Adrenal gland (tissue), 12 donors: Measurements from ENCODE around the gene IMPA2. TPM values are rescaled to one million over a fixed set of nuclear protein-coding genes. Genes with fewer than 3 reads are reported as not detected.

Source experiments
- DNase-seq, 7 donors: peaks; one replicate each; pipeline ENCODE4 v3.0.0-alpha.2; 2019 to 2020
- H3K27ac ChIP-seq, 5 donors: fragments of 200-600 bp; sonication (generic) in 4 of 5; 1 replicate in 3 of 5; 2 replicates in 2 of 5; pipeline versions ENCODE4 v1.5.1 to v1.8.0; 2016 to 2020; ENCODE audit warnings: mild to moderate bottlenecking in 1 of 5
- H3K27me3 ChIP-seq: fragments of 200-600 bp; 2 replicates; pipeline ENCODE4 v1.8.0; 2021
- H3K36me3 ChIP-seq, 2 donors: fragments of 200-600 bp; replicated peaks in 1 of 2; 1 replicate in 1 of 2; 2 replicates in 1 of 2; pipeline versions ENCODE4 v1.5.1 to v1.8.0; 2018 to 2022
- H3K4me1 ChIP-seq, 2 donors: fragments of 200-600 bp; replicated peaks in 1 of 2; 1 replicate in 1 of 2; 2 replicates in 1 of 2; pipeline versions ENCODE4 v1.5.1 to v1.8.0; 2018 to 2021
- H3K4me3 ChIP-seq, 4 donors: fragments of 200-600 bp; sonication (generic) in 3 of 4; one replicate each; pipeline ENCODE4 v1.5.1; 2016 to 2018
- H3K9me3 ChIP-seq, 3 donors: fragments of 200-600 bp; sonication (generic) in 1 of 3; replicated peaks in 1 of 3; 1 replicate in 2 of 3; 2 replicates in 1 of 3; pipeline versions ENCODE4 v1.5.1 to v1.8.0; 2016 to 2021
- POLR2A ChIP-seq, 2 donors: fragments of 450-650 bp; IDR thresholded peaks; one replicate each; pipeline ENCODE4 v1.6.1; 2017; ENCODE audit warnings: antibody characterized with exemption in 2 of 2, mild to moderate bottlenecking in 2 of 2, moderate library complexity in 1 of 2
- WGBS, 4 donors: extraction: QIAGEN DNeasy Blood & Tissue Kit in 2 of 4; methylation state at CpG; one replicate each; pipeline versions ENCODE4 v1.1.5 to v1.1.7; 2013 to 2017; 5-methylcytosine and 5-hydroxymethylcytosine counted together
- intact Hi-C, 2 donors: fragments of 100-400 bp; cut with DNase I; formaldehyde crosslinking; loops; one replicate each; pipeline versions ENCODE4 v1.14.1 to v1.15.0; 2022 to 2023
- polyA plus RNA-seq, 3 donors: library from polyadenylated mRNA; stranded (reverse); fragments of 200-250 nt in 2 of 3; fragments of 350-450 nt in 1 of 3; fragmentation: Illumina TruSeq in 1 of 3; extraction: RNeasy Lipid Tissue Mini Kit (QIAGEN cat#74804) in 1 of 3; gene quantifications; one replicate each; pipeline ENCODE4 v1.2.3, GENCODE V29; 2013 to 2014
- total RNA-seq, 9 donors: library from RNA; depleted of rRNA in 4 of 9; stranded (reverse); fragments of >200 nt in 4 of 9; fragments of 120-200 nt in 1 of 9; fragmentation: NEBNext Ultra II Directional in 1 of 9; extraction: Animal tissue kit (Norgen Biotek cat#: 25700) in 1 of 9; gene quantifications; one replicate each; pipeline versions ENCODE4 v1.1.0 to v1.2.4, GENCODE V29; 2013 to 2023
- TF ChIP-seq, protein P1 (sequence below), 6 experiments: fragments of 450-650 bp in 4 of 6; fragments of 200-600 bp in 2 of 6; sonication (generic) in 1 of 6; IDR thresholded peaks; 1 replicate in 5 of 6; 2 replicates in 1 of 6; pipeline versions ENCODE4 v1.5.1 to v1.8.0; 2016 to 2021; ENCODE audit warnings: antibody characterized with exemption in 6 of 6, mild to moderate bottlenecking in 2 of 6, moderate library complexity in 1 of 6
- donor health status: healthy with polysubstance abuse.
- donor health status: Bipolar disorder and iron deficiency.
- donor health status: DM: yes; HTN: yes; CAD: no.
- donor health status: DM: no; HTN: no; CAD: no.
- donor health status: DM: no; HTN: no; CAD: no.
- donor health status: DM: yes; HTN: yes; CAD: no.

The IMPA2 gene
- total and polyA plus RNA-seq, 12 donors = 7.9 to 41.3 (median 20.4) TPM

DNA sequence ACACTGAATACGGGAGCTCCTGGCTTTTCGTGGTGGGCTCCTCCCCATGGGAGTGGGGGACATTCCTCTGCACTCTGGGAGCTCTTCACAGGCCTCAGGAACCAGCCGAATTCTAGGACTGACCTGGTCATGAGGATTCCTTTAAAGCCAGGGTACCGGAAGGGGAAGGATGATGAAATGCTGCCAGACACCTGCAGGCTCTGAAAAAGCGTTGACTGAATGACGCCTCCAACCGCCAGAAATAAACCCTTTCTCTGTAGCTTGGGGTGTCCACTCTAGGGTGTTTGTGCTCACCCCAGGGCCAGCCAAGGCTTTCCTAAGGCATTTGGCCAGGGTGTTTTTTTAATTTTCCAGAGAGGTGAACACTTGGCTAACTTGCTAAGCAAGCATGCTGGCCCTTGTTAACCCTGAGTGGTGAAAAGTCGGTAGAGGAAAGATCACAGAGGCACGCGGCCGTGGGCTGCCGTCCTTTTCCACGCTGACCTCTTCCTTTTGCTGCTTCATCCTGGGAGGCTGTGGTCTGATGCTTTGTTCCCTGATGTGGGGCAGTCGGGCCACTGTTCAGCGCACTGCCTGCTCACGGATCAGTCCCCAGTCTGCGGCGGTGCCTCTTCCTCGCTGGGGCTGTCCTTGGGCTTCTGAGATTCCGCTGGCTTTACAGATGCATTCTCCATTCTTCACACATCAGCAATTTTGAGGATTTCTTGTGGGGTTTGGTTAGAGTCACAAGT lies 32.0 kb downstream of the IMPA2 start:
- Histone ChIP-seq H3K4me1 (peaks cover 7% of the 10 kb centered on the region in 2 donors), H3K27ac (peak overlapping the region in 1 of 5 donors; percentile 4), H3K9me3 (no peaks in the 10 kb centered on the region), H3K36me3 (peaks cover 0 to 4% of the 10 kb centered on the region in 2 donors), H3K4me3 (no peak overlapping the region), H3K27me3 (no peaks in the 10 kb centered on the region)
- intact Hi-C loops = no loop called here
- WGBS, 4 donors = 91 to 94% (median 92%) methylated on average over 15 to 20 of the region's 20 CpGs
- TF ChIP-seq, protein P1, sequence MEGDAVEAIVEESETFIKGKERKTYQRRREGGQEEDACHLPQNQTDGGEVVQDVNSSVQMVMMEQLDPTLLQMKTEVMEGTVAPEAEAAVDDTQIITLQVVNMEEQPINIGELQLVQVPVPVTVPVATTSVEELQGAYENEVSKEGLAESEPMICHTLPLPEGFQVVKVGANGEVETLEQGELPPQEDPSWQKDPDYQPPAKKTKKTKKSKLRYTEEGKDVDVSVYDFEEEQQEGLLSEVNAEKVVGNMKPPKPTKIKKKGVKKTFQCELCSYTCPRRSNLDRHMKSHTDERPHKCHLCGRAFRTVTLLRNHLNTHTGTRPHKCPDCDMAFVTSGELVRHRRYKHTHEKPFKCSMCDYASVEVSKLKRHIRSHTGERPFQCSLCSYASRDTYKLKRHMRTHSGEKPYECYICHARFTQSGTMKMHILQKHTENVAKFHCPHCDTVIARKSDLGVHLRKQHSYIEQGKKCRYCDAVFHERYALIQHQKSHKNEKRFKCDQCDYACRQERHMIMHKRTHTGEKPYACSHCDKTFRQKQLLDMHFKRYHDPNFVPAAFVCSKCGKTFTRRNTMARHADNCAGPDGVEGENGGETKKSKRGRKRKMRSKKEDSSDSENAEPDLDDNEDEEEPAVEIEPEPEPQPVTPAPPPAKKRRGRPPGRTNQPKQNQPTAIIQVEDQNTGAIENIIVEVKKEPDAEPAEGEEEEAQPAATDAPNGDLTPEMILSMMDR (IDR thresholded peaks at IDR 0.05) = no peak
- no peak for TF ChIP-seq POLR2A (IDR thresholded peaks at IDR 0.05)
- no peak for DNase-seq

DNA sequence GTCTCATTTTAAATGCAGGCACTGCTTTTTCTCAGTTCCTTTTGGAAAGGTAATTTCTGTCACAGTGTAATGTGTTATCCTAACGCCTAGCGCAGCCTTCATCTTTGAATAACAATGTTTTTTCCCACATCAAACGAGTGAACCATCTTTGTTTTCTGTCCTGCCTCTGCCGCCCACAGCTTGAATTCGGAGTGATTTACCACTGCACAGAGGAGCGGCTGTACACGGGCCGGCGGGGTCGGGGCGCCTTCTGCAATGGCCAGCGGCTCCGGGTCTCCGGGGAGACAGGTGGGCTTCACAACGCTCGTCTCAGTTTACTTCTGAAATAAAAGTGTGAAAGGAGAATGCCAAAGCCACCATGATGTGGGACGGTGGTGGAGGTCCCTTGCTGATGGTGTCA lies 32.8 kb downstream of the IMPA2 start:
- Histone ChIP-seq H3K9me3 (no peaks in the 10 kb centered on the region), H3K4me1 (peaks cover 7% of the 10 kb centered on the region in 2 donors), H3K27ac (no peak overlapping the region), H3K36me3 (peaks cover 0 to 4% of the 10 kb centered on the region in 2 donors), H3K27me3 (no peaks in the 10 kb centered on the region), H3K4me3 (no peak overlapping the region)
- WGBS, 4 donors = 86 to 93% (median 89%) methylated on average over 17 of the region's 17 CpGs
- no peak for DNase-seq
- intact Hi-C loops = no loop called here
- TF ChIP-seq, protein P1 (IDR thresholded peaks at IDR 0.05) = no peak
- no peak for TF ChIP-seq POLR2A (IDR thresholded peaks at IDR 0.05)

DNA sequence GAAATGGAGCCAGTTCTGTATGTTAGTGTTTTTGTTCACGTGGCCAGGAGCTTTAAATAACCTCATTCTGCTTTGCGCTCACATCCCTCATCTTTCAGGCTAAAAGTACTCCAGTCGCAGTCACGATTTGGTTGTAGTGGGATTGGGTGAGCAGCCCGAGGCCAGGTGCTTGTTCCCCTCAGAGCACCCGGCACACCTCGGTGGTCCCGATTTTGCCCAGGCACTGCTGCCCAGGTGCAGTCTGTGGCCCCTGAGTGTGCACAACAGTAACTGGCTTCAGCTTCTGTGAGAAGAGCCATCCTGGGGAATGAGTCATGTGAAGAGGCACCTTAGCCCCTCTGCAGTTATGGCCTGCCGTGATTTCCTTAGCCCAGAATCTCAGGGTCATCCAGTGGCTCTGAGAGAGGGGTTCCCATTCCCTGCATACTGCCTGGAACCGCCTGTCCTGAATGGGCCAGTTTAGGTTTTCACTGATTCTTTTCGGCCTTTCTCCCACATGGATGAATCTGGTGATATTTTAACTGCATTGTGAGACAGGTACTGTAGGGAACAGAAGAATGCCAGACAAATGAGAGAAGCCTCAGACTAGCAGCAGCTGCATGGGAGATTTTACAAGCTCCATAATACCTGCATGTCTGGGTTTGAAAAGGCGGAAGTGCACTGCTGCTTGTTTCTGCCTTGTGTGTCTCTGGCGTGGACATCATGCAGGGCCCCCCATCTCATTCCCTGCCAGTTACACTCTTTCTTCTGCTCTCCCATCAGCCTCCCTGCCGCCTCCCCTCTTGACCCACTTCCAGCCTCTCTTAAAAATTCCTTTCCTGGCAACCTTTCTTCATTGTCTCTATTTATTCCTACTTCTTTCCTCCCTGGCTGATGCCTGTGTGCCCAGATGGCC lies 33.5 kb downstream of the IMPA2 start:
- no peak for DNase-seq
- WGBS, 4 donors = 83 to 95% (median 87%) methylated on average over 10 to 14 of the region's 14 CpGs
- Histone ChIP-seq H3K4me1 (peaks cover 7% of the 10 kb centered on the region in 2 donors), H3K36me3 (peaks cover 0 to 4% of the 10 kb centered on the region in 2 donors), H3K27me3 (no peaks in the 10 kb centered on the region), H3K9me3 (no peaks in the 10 kb centered on the region), H3K4me3 (no peak overlapping the region), H3K27ac (no peak overlapping the region)
- intact Hi-C loops = no loop called here
- TF ChIP-seq, protein P1 (IDR thresholded peaks at IDR 0.05) = no peak
- TF ChIP-seq POLR2A (IDR thresholded peaks at IDR 0.05) = no peak

DNA sequence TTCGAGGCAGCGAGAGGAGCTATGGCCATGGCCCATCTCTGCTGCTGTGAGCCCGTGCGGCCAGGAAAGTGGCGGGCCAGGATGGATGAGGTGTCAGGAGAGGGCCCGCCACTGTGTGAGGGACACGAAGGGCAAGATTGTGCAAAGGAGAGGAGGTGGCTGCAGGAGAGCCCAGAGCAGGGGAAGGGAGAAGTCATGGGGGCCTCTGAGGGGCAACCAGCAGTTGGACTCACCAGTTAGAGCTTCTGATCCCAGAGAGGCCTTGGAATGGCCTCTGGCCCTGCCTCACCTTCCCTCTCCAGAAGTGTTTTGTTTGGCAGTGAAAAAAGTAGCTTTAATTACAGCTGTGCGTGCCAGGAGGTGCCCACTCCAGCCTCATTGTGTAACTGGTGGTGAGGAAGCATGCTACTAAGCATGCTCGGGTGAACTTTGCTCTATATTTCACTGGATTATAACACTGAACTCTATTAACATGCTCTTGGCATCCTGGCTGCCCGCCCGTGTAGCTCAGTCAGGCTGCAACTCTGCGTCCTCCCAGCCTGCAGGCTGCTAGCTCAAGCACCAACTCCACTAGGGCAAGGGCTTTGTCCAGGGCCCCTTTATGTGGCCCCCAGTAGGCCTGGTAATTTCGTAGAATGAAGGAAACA lies 34.2 kb downstream of the IMPA2 start:
- Histone ChIP-seq H3K27ac (no peak overlapping the region), H3K4me1 (peaks cover 7% of the 10 kb centered on the region in 2 donors), H3K36me3 (peaks cover 0 to 4% of the 10 kb centered on the region in 2 donors), H3K9me3 (no peaks in the 10 kb centered on the region), H3K4me3 (no peak overlapping the region), H3K27me3 (no peaks in the 10 kb centered on the region)
- TF ChIP-seq POLR2A (IDR thresholded peaks at IDR 0.05) = no peak
- TF ChIP-seq, protein P1 (IDR thresholded peaks at IDR 0.05) = no peak
- DNase-seq = peak in 2 of 7 donors; percentile 18 to 30
- intact Hi-C loops = no loop called here
- WGBS, 4 donors = 49 to 77% (median 68%) methylated on average over 10 to 13 of the region's 13 CpGs
